ENCODE data around the gene MPST.

MPST gene

GRCh38 chr22:37057796-37058510, 38.4 kb downstream of the MPST start:
- Histone ChIP-seq H3K9ac (no peak overlapping the region), H3K36me3 (peaks cover 74% of the 10 kb centered on the region), H3K4me1 (peaks cover 67% of the 10 kb centered on the region), H3K27ac (no peak overlapping the region), H3K4me2 (no peak overlapping the region), H4K20me1 (0 out of 2 replicates have a peak, but pooled peaks cover 17% of the 10 kb centered on the region), H3K27me3 (no peaks in the 10 kb centered on the region), H3K9me3 (no peaks in the 10 kb centered on the region), H3K4me3 (no peak overlapping the region)
- TF ChIP-seq Cebpa-rat (IDR thresholded peaks at IDR 0.05), result no peak

- H3K27ac ChIP-seq, result peak overlapping the region; percentile 55
- peaks cover 65% of the 10 kb centered on the region for H3K4me1 ChIP-seq
- H3K9ac ChIP-seq, result no peak overlapping the region
- TF ChIP-seq Cebpa-rat (IDR thresholded peaks at IDR 0.05), result no peak
- H3K27me3 ChIP-seq, result no peaks in the 10 kb centered on the region
- H3K4me3 ChIP-seq, result no peak overlapping the region
- peaks cover 71% of the 10 kb centered on the region for H3K36me3 ChIP-seq
- H4K20me1 ChIP-seq, result 0 out of 2 replicates have a peak, but pooled peaks cover 5% of the 10 kb centered on the region
- no peaks in the 10 kb centered on the region for H3K9me3 ChIP-seq
- peak overlapping the region; percentile 72 for H3K4me2 ChIP-seq
Measured at GRCh38 chr22:37058917-37059701, 39.6 kb downstream of the MPST start.

GRCh38 chr22:37059876-37060449, 40.4 kb downstream of the MPST start:
- no peak for TF ChIP-seq Cebpa-rat (IDR thresholded peaks at IDR 0.05)
- Histone ChIP-seq H4K20me1 (no peaks in the 10 kb centered on the region), H3K4me2 (peak overlapping the region; percentile 72), H3K36me3 (peaks cover 63% of the 10 kb centered on the region), H3K27me3 (no peaks in the 10 kb centered on the region), H3K4me3 (no peak overlapping the region), H3K4me1 (peaks cover 57% of the 10 kb centered on the region), H3K27ac (peak overlapping the region; percentile 55), H3K9ac (peak overlapping the region; percentile 48; the same call in 1 of the 2 replicates), H3K9me3 (no peaks in the 10 kb centered on the region)

GRCh38 chr22:37060801-37061610, 41.5 kb downstream of the MPST start:
- Histone ChIP-seq H3K4me3 (no peak overlapping the region), H3K36me3 (peaks cover 55% of the 10 kb centered on the region)
- no peak for TF ChIP-seq Cebpa-rat (IDR thresholded peaks at IDR 0.05)

GRCh38 chr22:37061611-37062375, 42.3 kb downstream of the MPST start:
- Histone ChIP-seq H3K9ac (no peak overlapping the region), H3K27me3 (no peaks in the 10 kb centered on the region), H3K9me3 (no peaks in the 10 kb centered on the region), H3K4me3 (no peak overlapping the region), H3K36me3 (peaks cover 47% of the 10 kb centered on the region), H3K4me1 (peaks cover 46% of the 10 kb centered on the region), H3K27ac (no peak overlapping the region), H4K20me1 (no peaks in the 10 kb centered on the region), H3K4me2 (peak overlapping the region; percentile 72)
- no peak for TF ChIP-seq Cebpa-rat (IDR thresholded peaks at IDR 0.05)

More at GRCh38 chr22:37060801-37061610, 41.5 kb downstream of the MPST start:
- no peaks in the 10 kb centered on the region for H3K9me3 ChIP-seq
- peaks cover 46% of the 10 kb centered on the region for H3K4me1 ChIP-seq
- peak overlapping the region; percentile 48; the same call in 1 of the 2 replicates for H3K9ac ChIP-seq
- peak overlapping the region; percentile 55; the same call in 1 of the 2 replicates for H3K27ac ChIP-seq
- H4K20me1 ChIP-seq, result no peaks in the 10 kb centered on the region
- H3K4me2 ChIP-seq, result peak overlapping the region; percentile 72
- H3K27me3 ChIP-seq, result no peaks in the 10 kb centered on the region

GRCh38 chr22:37062376-37062675, 42.8 kb downstream of the MPST start:
- peak overlapping the region; percentile 72 for H3K4me2 ChIP-seq

GRCh38 chr22:37062702-37063381, 43.3 kb downstream of the MPST start:
- H3K27ac ChIP-seq, result peak overlapping the region; percentile 30; the same call in 1 of the 2 replicates
- H3K36me3 ChIP-seq, result peaks cover 37% of the 10 kb centered on the region
- 0 out of 2 replicates have a peak, but pooled peaks cover 5% of the 10 kb centered on the region for H4K20me1 ChIP-seq
- H3K4me2 ChIP-seq, result peak overlapping the region; percentile 72
- H3K9me3 ChIP-seq, result no peaks in the 10 kb centered on the region
- H3K9ac ChIP-seq, result peak overlapping the region; percentile 34; the same call in 1 of the 2 replicates
- H3K4me1 ChIP-seq, result peaks cover 46% of the 10 kb centered on the region
- peaks cover 1% of the 10 kb centered on the region; the same call in 1 of the 2 replicates for H3K27me3 ChIP-seq
- no peak overlapping the region for H3K4me3 ChIP-seq
- no peak for TF ChIP-seq Cebpa-rat (IDR thresholded peaks at IDR 0.05)

More at GRCh38 chr22:37062376-37062675, 42.8 kb downstream of the MPST start:
- no peak overlapping the region for H3K4me3 ChIP-seq
- H3K27ac ChIP-seq, result peak overlapping the region; percentile 30; the same call in 1 of the 2 replicates
- H3K9ac ChIP-seq, result no peak overlapping the region
- no peaks in the 10 kb centered on the region for H3K9me3 ChIP-seq
- H3K36me3 ChIP-seq, result peaks cover 42% of the 10 kb centered on the region
- H3K27me3 ChIP-seq, result no peaks in the 10 kb centered on the region
- H4K20me1 ChIP-seq, result no peaks in the 10 kb centered on the region
- peaks cover 46% of the 10 kb centered on the region for H3K4me1 ChIP-seq
- no peak for TF ChIP-seq Cebpa-rat (IDR thresholded peaks at IDR 0.05)

Data from BLaER1 (cell line).